Measurements from ENCODE around the gene CYTH4.

- TF ChIP-seq POLR2A (IDR thresholded peaks at IDR 0.05): no peak
- TF ChIP-seq CTCF (IDR thresholded peaks at IDR 0.05): no peak
Measured at GRCh38 chr22:37353839-37354238, 71.5 kb downstream of the CYTH4 start.
